ENCODE data around the gene NLK. TPM values are rescaled to one million over a fixed set of nuclear protein-coding genes. Genes with fewer than 3 reads are reported as not detected.
"Not testable (repeated sequence)": the region's sequence is repeated elsewhere in the genome, so short reads cannot be mapped to it uniquely, and the experiment has no call there.

The NLK gene
- total and polyA plus RNA-seq, 4 donors = 28.2 to 48.5 (median 34.6) TPM

- not testable (repeated sequence) for H3K36me3 ChIP-seq (ENCODE audit: control insufficient read depth, insufficient read depth, low read length); H3K27ac ChIP-seq (ENCODE audit: low read depth, low read length); H3K4me1 ChIP-seq (ENCODE audit: control insufficient read depth, insufficient read depth, low read length); H3K27me3 ChIP-seq (ENCODE audit: control insufficient read depth, insufficient read depth, low read length); DNase-seq (ENCODE audit: low read depth in 4 of 6, low spot score in 6 of 6); H3K9me3 ChIP-seq (ENCODE audit: control insufficient read depth, insufficient read depth, low read length); H3K4me3 ChIP-seq (ENCODE audit: low read depth, low read length)
- WGBS (ENCODE audit: insufficient coverage) = no CpG with 5 or more reads among the region's 4 CpGs
Measured at GRCh38 chr17:28035452-28035851, 7.0 kb upstream of the NLK start.

GRCh38 chr17:28035884-28036283 is 6.6 kb upstream of the NLK start:
- H3K4me3 ChIP-seq (ENCODE audit: low read depth, low read length) = not testable (repeated sequence)
- no CpG with 5 or more reads among the region's 2 CpGs for WGBS (ENCODE audit: insufficient coverage)

GRCh38 chr17:28038802-28039201 is 3.7 kb upstream of the NLK start:
- no peak for DNase-seq (ENCODE audit: low read depth in 4 of 6, low spot score in 6 of 6)
- WGBS (ENCODE audit: insufficient coverage) = no CpG with 5 or more reads among the region's 1 CpG
- H3K4me3 ChIP-seq (ENCODE audit: low read depth, low read length) = no peak overlapping the region

More at GRCh38 chr17:28035884-28036283, 6.6 kb upstream of the NLK start:
- not testable (repeated sequence) for H3K36me3 ChIP-seq (ENCODE audit: control insufficient read depth, insufficient read depth, low read length); H3K9me3 ChIP-seq (ENCODE audit: control insufficient read depth, insufficient read depth, low read length); H3K27ac ChIP-seq (ENCODE audit: low read depth, low read length); H3K27me3 ChIP-seq (ENCODE audit: control insufficient read depth, insufficient read depth, low read length); H3K4me1 ChIP-seq (ENCODE audit: control insufficient read depth, insufficient read depth, low read length); DNase-seq (ENCODE audit: low read depth in 4 of 6, low spot score in 6 of 6)

GRCh38 chr17:28039251-28039650 is 3.2 kb upstream of the NLK start:
- H3K36me3 ChIP-seq (ENCODE audit: control insufficient read depth, insufficient read depth, low read length) = peaks cover 4% of the 10 kb centered on the region
- peaks cover 11% of the 10 kb centered on the region for H3K4me1 ChIP-seq (ENCODE audit: control insufficient read depth, insufficient read depth, low read length)
- no peak for DNase-seq (ENCODE audit: low read depth in 4 of 6, low spot score in 6 of 6)
- no peak overlapping the region for H3K4me3 ChIP-seq (ENCODE audit: low read depth, low read length)
- H3K9me3 ChIP-seq (ENCODE audit: control insufficient read depth, insufficient read depth, low read length) = no peaks in the 10 kb centered on the region
- H3K27me3 ChIP-seq (ENCODE audit: control insufficient read depth, insufficient read depth, low read length) = no peaks in the 10 kb centered on the region
- H3K27ac ChIP-seq (ENCODE audit: low read depth, low read length) = no peak overlapping the region
- 94% methylated on average over 2 of the region's 3 CpGs for WGBS (ENCODE audit: insufficient coverage)

More at GRCh38 chr17:28038802-28039201, 3.7 kb upstream of the NLK start:
- Histone ChIP-seq H3K36me3 (ENCODE audit: control insufficient read depth, insufficient read depth, low read length) (peaks cover 4% of the 10 kb centered on the region), H3K4me1 (ENCODE audit: control insufficient read depth, insufficient read depth, low read length) (peaks cover 11% of the 10 kb centered on the region), H3K27me3 (ENCODE audit: control insufficient read depth, insufficient read depth, low read length) (no peaks in the 10 kb centered on the region), H3K27ac (ENCODE audit: low read depth, low read length) (no peak overlapping the region), H3K9me3 (ENCODE audit: control insufficient read depth, insufficient read depth, low read length) (no peaks in the 10 kb centered on the region)

DNA sequence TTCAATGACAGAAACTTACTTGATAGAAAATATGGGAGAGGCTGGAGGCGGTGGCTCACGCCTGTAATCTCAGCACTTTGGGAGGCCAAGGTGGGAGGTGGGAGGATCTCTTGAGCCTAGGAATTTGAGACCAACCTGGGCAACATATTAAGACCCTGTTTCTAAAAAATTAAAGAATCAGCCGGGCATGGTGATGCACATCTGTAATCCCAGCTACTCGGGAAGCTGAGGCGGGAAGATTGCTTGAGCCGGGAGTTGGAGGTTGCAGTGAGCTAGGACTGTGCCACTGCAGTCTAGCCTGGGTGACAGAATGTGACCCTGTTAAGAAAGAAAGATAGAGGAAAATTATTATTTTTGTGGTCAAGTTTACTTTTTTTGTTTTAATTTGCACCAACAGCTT is 2.1 kb upstream of the NLK start:
- 96% methylated on average over 6 of the region's 6 CpGs for WGBS (ENCODE audit: insufficient coverage)
- Histone ChIP-seq H3K27me3 (ENCODE audit: control insufficient read depth, insufficient read depth, low read length) (no peaks in the 10 kb centered on the region), H3K36me3 (ENCODE audit: control insufficient read depth, insufficient read depth, low read length) (peaks cover 4% of the 10 kb centered on the region), H3K27ac (ENCODE audit: low read depth, low read length) (peak overlapping the region; percentile 10), H3K4me3 (ENCODE audit: low read depth, low read length) (no peak overlapping the region), H3K9me3 (ENCODE audit: control insufficient read depth, insufficient read depth, low read length) (no peaks in the 10 kb centered on the region), H3K4me1 (ENCODE audit: control insufficient read depth, insufficient read depth, low read length) (peaks cover 11% of the 10 kb centered on the region)
- DNase-seq (ENCODE audit: low read depth in 4 of 6, low spot score in 6 of 6) = peak in 1 of 6 donors; percentile 5

GRCh38 chr17:28041068-28041843 is 1.2 kb upstream of the NLK start:
- WGBS (ENCODE audit: insufficient coverage) = 0% methylated on average over 25 of the region's 43 CpGs
- H3K27ac ChIP-seq (ENCODE audit: low read depth, low read length) = peak overlapping the region; percentile 10
- peaks cover 11% of the 10 kb centered on the region for H3K4me1 ChIP-seq (ENCODE audit: control insufficient read depth, insufficient read depth, low read length)
- H3K4me3 ChIP-seq (ENCODE audit: low read depth, low read length) = peak overlapping the region; percentile 70
- peaks cover 4% of the 10 kb centered on the region for H3K36me3 ChIP-seq (ENCODE audit: control insufficient read depth, insufficient read depth, low read length)
- H3K9me3 ChIP-seq (ENCODE audit: control insufficient read depth, insufficient read depth, low read length) = no peaks in the 10 kb centered on the region
- H3K27me3 ChIP-seq (ENCODE audit: control insufficient read depth, insufficient read depth, low read length) = no peaks in the 10 kb centered on the region
- peak; percentile 99 to 100 (median 100) for DNase-seq (ENCODE audit: low read depth in 4 of 6, low spot score in 6 of 6)

- no peak for DNase-seq (ENCODE audit: low read depth in 4 of 6, low spot score in 6 of 6)
- Histone ChIP-seq H3K9me3 (ENCODE audit: control insufficient read depth, insufficient read depth, low read length) (no peaks in the 10 kb centered on the region), H3K27me3 (ENCODE audit: control insufficient read depth, insufficient read depth, low read length) (no peaks in the 10 kb centered on the region), H3K27ac (ENCODE audit: low read depth, low read length) (peak overlapping the region; percentile 71), H3K4me3 (ENCODE audit: low read depth, low read length) (peak overlapping the region; percentile 70), H3K36me3 (ENCODE audit: control insufficient read depth, insufficient read depth, low read length) (peaks cover 4% of the 10 kb centered on the region), H3K4me1 (ENCODE audit: control insufficient read depth, insufficient read depth, low read length) (peaks cover 11% of the 10 kb centered on the region)
- under 1% methylated on average over 16 of the region's 34 CpGs for WGBS (ENCODE audit: insufficient coverage)
Measured at GRCh38 chr17:28041844-28042656, 427 bp upstream of the NLK start.

GRCh38 chr17:28042721-28043291 is 329 bp downstream of the NLK start:
- no peak for DNase-seq (ENCODE audit: low read depth in 4 of 6, low spot score in 6 of 6)
- 97% methylated on average over 15 of the region's 16 CpGs for WGBS (ENCODE audit: insufficient coverage)
- Histone ChIP-seq H3K4me3 (ENCODE audit: low read depth, low read length) (peak overlapping the region; percentile 70), H3K4me1 (ENCODE audit: control insufficient read depth, insufficient read depth, low read length) (peaks cover 11% of the 10 kb centered on the region), H3K9me3 (ENCODE audit: control insufficient read depth, insufficient read depth, low read length) (no peaks in the 10 kb centered on the region), H3K27me3 (ENCODE audit: control insufficient read depth, insufficient read depth, low read length) (no peaks in the 10 kb centered on the region), H3K27ac (ENCODE audit: low read depth, low read length) (no peak overlapping the region), H3K36me3 (ENCODE audit: control insufficient read depth, insufficient read depth, low read length) (peaks cover 4% of the 10 kb centered on the region)

DNA sequence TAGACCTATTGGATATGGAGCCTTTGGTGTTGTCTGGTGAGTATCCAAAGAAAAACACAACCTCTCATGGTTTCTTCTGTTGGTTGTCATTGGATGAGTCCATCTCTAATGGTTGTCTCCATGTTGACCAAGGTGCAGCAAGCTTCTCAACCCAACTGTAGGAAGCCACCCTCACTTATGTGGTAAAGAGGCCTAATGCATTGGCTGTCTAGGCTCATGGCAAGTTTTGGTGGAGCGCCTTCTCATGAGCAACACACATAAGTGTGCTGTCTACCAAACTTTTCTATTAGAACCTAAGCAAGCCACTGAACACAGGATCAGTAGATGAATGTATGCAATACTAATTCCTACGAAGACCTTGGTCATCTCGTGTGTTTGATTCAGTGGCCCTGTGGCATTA is 819 bp downstream of the NLK start:
- H3K4me3 ChIP-seq (ENCODE audit: low read depth, low read length) = no peak overlapping the region
- H3K27ac ChIP-seq (ENCODE audit: low read depth, low read length) = no peak overlapping the region

More for the DNA sequence above, 819 bp downstream of the NLK start:
- no peaks in the 10 kb centered on the region for H3K9me3 ChIP-seq (ENCODE audit: control insufficient read depth, insufficient read depth, low read length)
- 100% methylated on average over 1 of the region's 3 CpGs for WGBS (ENCODE audit: insufficient coverage)
- DNase-seq (ENCODE audit: low read depth in 4 of 6, low spot score in 6 of 6) = no peak
- peaks cover 4% of the 10 kb centered on the region for H3K36me3 ChIP-seq (ENCODE audit: control insufficient read depth, insufficient read depth, low read length)
- no peaks in the 10 kb centered on the region for H3K27me3 ChIP-seq (ENCODE audit: control insufficient read depth, insufficient read depth, low read length)
- peaks cover 11% of the 10 kb centered on the region for H3K4me1 ChIP-seq (ENCODE audit: control insufficient read depth, insufficient read depth, low read length)
